Natural killer cell (primary cell): ENCODE results near the gene CCDC57. TPM values are rescaled to one million over a fixed set of nuclear protein-coding genes. Genes with fewer than 3 reads are reported as not detected.

Source experiments
- ATAC-seq, 3 donors: fragments of 150-1000 bp in 2 of 3; fragments of 200-7000 bp in 1 of 3; cut with Tn5 transposase; 1 replicate in 1 of 3; 2 replicates in 2 of 3; pipeline ENCODE4 v1.10.0; 2021; ENCODE audit warnings: mild to moderate bottlenecking in 2 of 3, moderate library complexity in 2 of 3
- DNase-seq, 2 donors: peaks; one replicate each; pipeline versions ENCODE4 v3.0.0 to v3.0.0-alpha.2; 2013 to 2021; ENCODE audit warnings: mixed read lengths in 1 of 2
- H3K27ac ChIP-seq: one replicate; pipeline ENCODE4 v1.5.1; 2013; ENCODE audit warnings: mild to moderate bottlenecking, low read length
- H3K27me3 ChIP-seq: one replicate; pipeline ENCODE4 v1.6.1; 2013; ENCODE audit warnings: low read length; ENCODE audit not compliant: control insufficient read depth, insufficient read depth
- H3K36me3 ChIP-seq: one replicate; pipeline ENCODE4 v1.6.1; 2013; ENCODE audit warnings: low read length; ENCODE audit not compliant: control insufficient read depth, insufficient read depth
- H3K4me1 ChIP-seq: one replicate; pipeline ENCODE4 v1.6.1; 2013; ENCODE audit warnings: low read length; ENCODE audit not compliant: control insufficient read depth, insufficient read depth
- H3K4me3 ChIP-seq: one replicate; pipeline ENCODE4 v1.5.1; 2013; ENCODE audit warnings: low read length
- H3K9me3 ChIP-seq: one replicate; pipeline ENCODE4 v1.6.1; 2013; ENCODE audit warnings: low read length; ENCODE audit not compliant: control insufficient read depth, insufficient read depth
- H3K27ac Mint-ChIP-seq, 2 donors: one replicate each; pipeline ENCODE4 v1.8.0; 2022; ENCODE audit warnings: mild to moderate bottlenecking in 2 of 2, mixed read lengths in 2 of 2, moderate library complexity in 1 of 2
- H3K27me3 Mint-ChIP-seq, 2 donors: one replicate each; pipeline ENCODE4 v1.8.0; 2022; ENCODE audit warnings: low read depth in 2 of 2, mixed read lengths in 2 of 2
- H3K36me3 Mint-ChIP-seq: one replicate; pipeline ENCODE4 v1.8.0; 2022; ENCODE audit warnings: mixed read lengths
- H3K4me1 Mint-ChIP-seq, 2 donors: one replicate each; pipeline ENCODE4 v1.8.0; 2022; ENCODE audit warnings: mixed read lengths in 2 of 2
- H3K4me3 Mint-ChIP-seq: one replicate; pipeline ENCODE4 v1.8.0; 2022; ENCODE audit warnings: mild to moderate bottlenecking, moderate library complexity, mixed read lengths
- H3K9me3 Mint-ChIP-seq, 2 donors: one replicate each; pipeline ENCODE4 v1.8.0; 2022; ENCODE audit warnings: mixed read lengths in 2 of 2
- CTCF ChIP-seq: fragments of 200-600 bp; IDR thresholded peaks from one replicate; pipeline ENCODE4 v1.8.0; 2022; ENCODE audit warnings: antibody characterized with exemption
- WGBS: methylation state at CpG from one replicate; pipeline ENCODE4 v1.1.7; 2013; ENCODE audit warnings: missing lambda C conversion rate; ENCODE audit not compliant: insufficient coverage; 5-methylcytosine and 5-hydroxymethylcytosine counted together
- intact Hi-C: fragments of 100-400 bp; cut with micrococcal nuclease; formaldehyde crosslinking; loops from one replicate; pipeline ENCODE4 v1.14.2; 2022
- total RNA-seq, 4 donors: library from RNA; stranded (reverse); fragments of 120-200 nt in 1 of 4; gene quantifications; one replicate each; pipeline versions ENCODE4 v1.2.3 to v1.2.4, GENCODE V29; 2013 to 2022

Gene CCDC57
- total RNA-seq, 3 donors from 2014 or later (not counting 1 experiment from before 2014, with no cell fraction given): 69.7 to 79.2 (median 75.1) TPM

GRCh38 chr17:82258555-82258954 lies 45.9 kb upstream of the CCDC57 start:
- Histone ChIP-seq H3K27ac (peak overlapping the region; percentile 1), H3K27me3 (no peaks in the 10 kb centered on the region), H3K9me3 (no peaks in the 10 kb centered on the region), H3K4me3 (no peak overlapping the region), H3K4me1 (peaks cover 12% of the 10 kb centered on the region), H3K36me3 (peaks cover 62% of the 10 kb centered on the region)
- peak overlapping the region; percentile 14 for H3K4me3 Mint-ChIP-seq
- peak overlapping the region; percentile 100 for H3K27ac Mint-ChIP-seq
- no peaks in the 10 kb centered on the region for H3K9me3 Mint-ChIP-seq
- H3K27me3 Mint-ChIP-seq: no peaks in the 10 kb centered on the region
- no peak for TF ChIP-seq CTCF
- intact Hi-C loops: loop anchor here (10.0 kb wide), 1 partner anchor 54 kb away; no protein-coding TSS in a partner anchor
- ATAC-seq: no peak
- no peak for DNase-seq
- H3K36me3 Mint-ChIP-seq: peaks cover 29% of the 10 kb centered on the region
- WGBS: 86% methylated on average over 5 of the region's 5 CpGs
- H3K4me1 Mint-ChIP-seq: peaks cover 46 to 63% of the 10 kb centered on the region in 2 donors

DNA sequence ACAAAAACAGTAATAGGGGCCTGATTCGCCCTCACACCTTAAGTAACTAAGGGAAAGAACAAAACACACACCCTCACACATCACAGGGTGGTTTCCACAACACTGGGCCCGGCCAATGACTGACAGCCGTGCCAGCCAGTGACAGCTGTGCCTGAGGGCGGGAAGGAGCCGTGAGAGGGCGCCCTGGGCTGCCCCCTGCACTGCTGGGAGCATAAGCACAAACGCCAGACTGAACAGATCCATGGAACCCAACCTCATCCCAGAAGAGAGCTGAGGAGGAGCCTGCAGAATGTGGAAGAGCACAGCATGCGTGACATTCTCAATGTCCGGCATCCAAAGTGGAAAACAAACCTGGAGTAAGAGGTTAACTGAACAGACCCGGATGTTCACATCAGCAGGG lies 44.8 kb upstream of the CCDC57 start:
- peaks cover 45 to 63% of the 10 kb centered on the region in 2 donors for H3K4me1 Mint-ChIP-seq
- H3K27ac Mint-ChIP-seq: peak overlapping the region; percentile 100
- intact Hi-C loops: loop anchor here (1.0 to 10.0 kb wide), 3 partner anchors 15 to 53 kb away; partner anchors contain the start of gene CSNK1D
- H3K4me3 Mint-ChIP-seq: peak overlapping the region; percentile 88
- Histone ChIP-seq H3K4me1 (peaks cover 12% of the 10 kb centered on the region), H3K36me3 (peaks cover 65% of the 10 kb centered on the region), H3K4me3 (no peak overlapping the region), H3K27ac (peak overlapping the region; percentile 72), H3K27me3 (no peaks in the 10 kb centered on the region), H3K9me3 (no peaks in the 10 kb centered on the region)
- no peaks in the 10 kb centered on the region for H3K9me3 Mint-ChIP-seq
- peak; percentile 16 for TF ChIP-seq CTCF
- no peaks in the 10 kb centered on the region for H3K27me3 Mint-ChIP-seq
- ATAC-seq: peak; percentile 96 to 100 (median 97)
- 57% methylated on average over 10 of the region's 10 CpGs for WGBS
- peak; percentile 85 to 89 for DNase-seq
- H3K36me3 Mint-ChIP-seq: peaks cover 29% of the 10 kb centered on the region

- WGBS: 93% methylated on average over 14 of the region's 14 CpGs
- peak overlapping the region; percentile 100 for H3K27ac Mint-ChIP-seq
- H3K4me3 ChIP-seq: no peak overlapping the region
- H3K9me3 ChIP-seq: no peaks in the 10 kb centered on the region
- no peaks in the 10 kb centered on the region for H3K27me3 Mint-ChIP-seq
- H3K36me3 ChIP-seq: peaks cover 65% of the 10 kb centered on the region
- H3K36me3 Mint-ChIP-seq: peaks cover 29% of the 10 kb centered on the region
- ATAC-seq (no peak), DNase-seq (no peak)
- H3K27me3 ChIP-seq: no peaks in the 10 kb centered on the region
- peak overlapping the region; percentile 33 for H3K4me3 Mint-ChIP-seq
- intact Hi-C loops: loop anchor here (2.0 to 10.0 kb wide), 2 partner anchors 16 to 52 kb away; partner anchors contain the start of gene CSNK1D
- H3K27ac ChIP-seq: peak overlapping the region; percentile 72
- H3K4me1 ChIP-seq: peaks cover 12% of the 10 kb centered on the region
- peaks cover 39 to 57% of the 10 kb centered on the region in 2 donors for H3K4me1 Mint-ChIP-seq
- H3K9me3 Mint-ChIP-seq: no peaks in the 10 kb centered on the region
- no peak for TF ChIP-seq CTCF
Measured at GRCh38 chr17:82256242-82256885, 43.7 kb upstream of the CCDC57 start.
